Measurements from ENCODE around the gene NACC2. TPM values are rescaled to one million over a fixed set of nuclear protein-coding genes. Genes with fewer than 3 reads are reported as not detected.

NACC2 gene
- total and polyA plus RNA-seq, 9 of the 15 experiments (the other 6 are each of a cell fraction or from before 2014, with no cell fraction given), result 0.70 to 25.1 (median 5.6) TPM

GRCh38 chr9:135992486-135993408 is 102.3 kb downstream of the NACC2 start (continued):
- TF ChIP-seq GTF2B (IDR thresholded peaks at IDR 0.05; ENCODE audit: extremely low read depth, insufficient read length) (no peak), ZNF696 (CRISPR knock-in tag; conservative IDR thresholded peaks at IDR 0.05) (no peak), SRSF3 (IDR thresholded peaks at IDR 0.05; ENCODE audit: insufficient read depth, low read length) (no peak), DNMT1 (IDR thresholded peaks at IDR 0.05) (no peak), RHOXF2B (CRISPR knock-in tag; conservative IDR thresholded peaks at IDR 0.05) (no peak), CBX3 (IDR thresholded peaks at IDR 0.05; ENCODE audit: borderline replicate concordance in 1 of 2, low read length in 2 of 2) (peak in 1 of 2 experiments; percentile 69; a peak in 1 of 3 replicates), MLX (CRISPR knock-in tag; conservative IDR thresholded peaks at IDR 0.05) (no peak), DACH1 (IDR thresholded peaks at IDR 0.05; ENCODE audit: partially characterized antibody) (no peak), ZNF280B (CRISPR knock-in tag; IDR thresholded peaks at IDR 0.05) (no peak), USF1 (CRISPR knock-in tag; IDR thresholded peaks at IDR 0.05) (0 out of 2 replicates have a peak, but pooled peaks have one; percentile 10), CEBPZ (IDR thresholded peaks at IDR 0.05; ENCODE audit: borderline replicate concordance, low read depth, low read length) (no peak), ZNF384 (IDR thresholded peaks at IDR 0.05; ENCODE audit: low read depth, low read length) (no peak), SMARCA4 (IDR thresholded peaks at IDR 0.05) (peak; percentile 60; the same call in 1 of the 2 replicates), GTF3C2 (IDR thresholded peaks at IDR 0.05; ENCODE audit: borderline replicate concordance, extremely low read depth, insufficient read length) (no peak), EP400 (IDR thresholded peaks at IDR 0.05) (peak; percentile 40; the same call in 1 of the 2 replicates), NFRKB (IDR thresholded peaks at IDR 0.05; ENCODE audit: low read depth) (no peak)

Data from K562 (cell line).